Activated CD4-positive, alpha-beta T cell treated with anti-CD3 and anti-CD28 coated beads, Interleukin-2, amount 10 ng/mL, durations not matched to agents 7 days and 5 days (primary cell): ENCODE measurements around the gene BRAF. TPM values are rescaled to one million over a fixed set of nuclear protein-coding genes. Genes with fewer than 3 reads are reported as not detected.
"Not testable (repeated sequence)": the region's sequence is repeated elsewhere in the genome, so short reads cannot be mapped to it uniquely, and the experiment has no call there.

Experiments
- CTCF ChIA-PET: fragments of 350-600 bp; sonication (Branson Sonifier 250); formaldehyde crosslinking; loops from one replicate; lab custom pipeline; 2021; ENCODE audit warnings: antibody characterized with exemption; lab: Charles Lee
- POLR2A ChIA-PET: fragments of 350-600 bp; sonication (Branson Sonifier 250); formaldehyde crosslinking; loops from one replicate; lab custom pipeline; 2021; ENCODE audit warnings: antibody characterized with exemption; lab: Charles Lee
- DNase-seq: peaks from one replicate; pipeline ENCODE4 v3.0.0-alpha.2; 2020
- H3K27ac Mint-ChIP-seq: one replicate; pipeline ENCODE4 v1.8.0; 2021; ENCODE audit warnings: mild to moderate bottlenecking, moderate library complexity, mixed read lengths
- H3K27me3 Mint-ChIP-seq: one replicate; pipeline ENCODE4 v1.8.0; 2021; ENCODE audit warnings: mixed read lengths
- H3K36me3 Mint-ChIP-seq: one replicate; pipeline ENCODE4 v1.8.0; 2021; ENCODE audit warnings: low read depth, mixed read lengths
- H3K4me1 Mint-ChIP-seq: one replicate; pipeline ENCODE4 v1.8.0; 2021; ENCODE audit warnings: mixed read lengths
- H3K4me3 Mint-ChIP-seq: one replicate; pipeline ENCODE4 v1.8.0; 2021; ENCODE audit warnings: mild to moderate bottlenecking, moderate library complexity, mixed read lengths
- H3K9me3 Mint-ChIP-seq: one replicate; pipeline ENCODE4 v1.8.0; 2021; ENCODE audit warnings: mixed read lengths
- total RNA-seq, 2 experiments: library from RNA; stranded (reverse); gene quantifications; one replicate each; pipeline ENCODE4 v1.2.3, GENCODE V29; 2021

The BRAF gene
- total RNA-seq, 2 experiments from 2014 or later = 25.6 to 34.1 TPM

GRCh38 chr7:140678081-140678815 is 246.5 kb downstream of the BRAF start:
- Mint-ChIP-seq H3K4me1 (peaks cover 29% of the 10 kb centered on the region), H3K9me3 (no peaks in the 10 kb centered on the region), H3K36me3 (peaks cover 35% of the 10 kb centered on the region), H3K27me3 (no peaks in the 10 kb centered on the region), H3K27ac (no peak overlapping the region), H3K4me3 (no peak overlapping the region)
- POLR2A ChIA-PET = no interaction called here
- no peak for DNase-seq
- CTCF ChIA-PET = no interaction called here

GRCh38 chr7:140677496-140677895 is 247.2 kb downstream of the BRAF start:
- Mint-ChIP-seq H3K4me3 (no peak overlapping the region), H3K36me3 (peaks cover 35% of the 10 kb centered on the region), H3K9me3 (no peaks in the 10 kb centered on the region), H3K27me3 (no peaks in the 10 kb centered on the region), H3K27ac (no peak overlapping the region), H3K4me1 (peaks cover 30% of the 10 kb centered on the region)
- ChIA-PET POLR2A (no interaction called here), CTCF (no interaction called here)
- no peak for DNase-seq

GRCh38 chr7:140676956-140677355 is 247.8 kb downstream of the BRAF start:
- CTCF ChIA-PET = interaction anchor here (0.6 kb wide), 1 partner anchor 25 kb away, joined by 3 read pairs; no protein-coding TSS in a partner anchor
- POLR2A ChIA-PET, H3K9me3 Mint-ChIP-seq, H3K27ac Mint-ChIP-seq, DNase-seq, H3K4me3 Mint-ChIP-seq, H3K27me3 Mint-ChIP-seq: not testable (repeated sequence)
- Mint-ChIP-seq H3K36me3 (peaks cover 31% of the 10 kb centered on the region), H3K4me1 (peaks cover 35% of the 10 kb centered on the region)

- no peak for DNase-seq
- CTCF ChIA-PET = interaction anchor here (0.6 to 1.4 kb wide), 5 partner anchors 16 to 269 kb away, joined by 3 to 5 read pairs (median 4); partner anchors contain the start of gene NDUFB2
- Mint-ChIP-seq H3K27ac (no peak overlapping the region), H3K9me3 (no peaks in the 10 kb centered on the region), H3K27me3 (no peaks in the 10 kb centered on the region), H3K4me3 (no peak overlapping the region), H3K4me1 (peaks cover 39% of the 10 kb centered on the region), H3K36me3 (peaks cover 29% of the 10 kb centered on the region)
- POLR2A ChIA-PET = no interaction called here
These were observed 248.4 kb downstream of the BRAF start for GRCh38 chr7:140676306-140676705.

- Mint-ChIP-seq H3K27ac (no peak overlapping the region), H3K36me3 (peaks cover 25% of the 10 kb centered on the region), H3K4me1 (peaks cover 41% of the 10 kb centered on the region), H3K9me3 (no peaks in the 10 kb centered on the region), H3K4me3 (no peak overlapping the region), H3K27me3 (no peaks in the 10 kb centered on the region)
- POLR2A ChIA-PET = no interaction called here
- CTCF ChIA-PET = interaction anchor here (0.6 to 1.8 kb wide), 6 partner anchors 11 to 65 kb away, joined by 3 to 6 read pairs (median 4); partner anchors contain the start of gene NDUFB2
- DNase-seq = no peak
These were observed 249.0 kb downstream of the BRAF start for GRCh38 chr7:140675726-140676125.

- POLR2A ChIA-PET = no interaction called here
- Mint-ChIP-seq H3K4me1 (peaks cover 42% of the 10 kb centered on the region), H3K36me3 (peaks cover 19% of the 10 kb centered on the region), H3K27me3 (no peaks in the 10 kb centered on the region), H3K4me3 (peak overlapping the region; percentile 83), H3K27ac (peak overlapping the region; percentile 74), H3K9me3 (no peaks in the 10 kb centered on the region)
- no peak for DNase-seq
- CTCF ChIA-PET = interaction anchor here (0.7 to 1.8 kb wide), 8 partner anchors 10 to 340 kb away, joined by 3 to 6 read pairs (median 4); partner anchors contain the start of genes MRPS33 and NDUFB2
These were observed 249.6 kb downstream of the BRAF start for GRCh38 chr7:140674899-140675701.

- CTCF ChIA-PET = interaction anchor here (0.7 to 1.8 kb wide), 5 partner anchors 10 to 340 kb away, joined by 3 to 6 read pairs (median 3); partner anchors contain the start of gene MRPS33
- Mint-ChIP-seq H3K27me3 (peaks cover 2% of the 10 kb centered on the region), H3K36me3 (peaks cover 16% of the 10 kb centered on the region), H3K4me1 (peaks cover 42% of the 10 kb centered on the region), H3K4me3 (peak overlapping the region; percentile 83), H3K27ac (peak overlapping the region; percentile 95), H3K9me3 (no peaks in the 10 kb centered on the region)
- no peak for DNase-seq
- POLR2A ChIA-PET = no interaction called here
These were observed 250.4 kb downstream of the BRAF start for GRCh38 chr7:140674356-140674800.

GRCh38 chr7:140673774-140674155 is 251.0 kb downstream of the BRAF start:
- Mint-ChIP-seq H3K4me3 (peak overlapping the region; percentile 83), H3K27me3 (peaks cover 4% of the 10 kb centered on the region), H3K27ac (peak overlapping the region; percentile 95), H3K36me3 (peaks cover 13% of the 10 kb centered on the region), H3K9me3 (no peaks in the 10 kb centered on the region), H3K4me1 (peaks cover 42% of the 10 kb centered on the region)
- ChIA-PET CTCF (interaction anchor here (0.8 to 1.3 kb wide), 2 partner anchors 20 to 341 kb away, joined by 3 read pairs; partner anchors contain the start of gene MRPS33), POLR2A (interaction anchor here (0.9 kb wide), 1 partner anchor 176 kb away, joined by 4 read pairs; no protein-coding TSS in a partner anchor)
- no peak for DNase-seq

GRCh38 chr7:140673063-140673773 is 251.5 kb downstream of the BRAF start:
- peaks cover 4% of the 10 kb centered on the region for H3K27me3 Mint-ChIP-seq
- no peaks in the 10 kb centered on the region for H3K9me3 Mint-ChIP-seq
- peaks cover 42% of the 10 kb centered on the region for H3K4me1 Mint-ChIP-seq
- peaks cover 8% of the 10 kb centered on the region for H3K36me3 Mint-ChIP-seq
- peak overlapping the region; percentile 83 for H3K4me3 Mint-ChIP-seq
- CTCF ChIA-PET = interaction anchor here (0.8 to 1.3 kb wide), 3 partner anchors 20 to 342 kb away, joined by 3 read pairs; partner anchors contain the start of gene MRPS33
- POLR2A ChIA-PET = interaction anchor here (0.9 kb wide), 1 partner anchor 176 kb away, joined by 4 read pairs; no protein-coding TSS in a partner anchor
- peak; percentile 58 for DNase-seq
- H3K27ac Mint-ChIP-seq = peak overlapping the region; percentile 95

GRCh38 chr7:140672382-140673062 is 252.2 kb downstream of the BRAF start, which contains the start of gene ADCK2:
ADCK2 (plus strand) TSS chr7:140672945; CDS start chr7:140673331, 386 bp downstream.
- peaks cover 42% of the 10 kb centered on the region for H3K4me1 Mint-ChIP-seq
- peak; percentile 52 for DNase-seq
- ChIA-PET POLR2A (interaction anchor here (0.9 kb wide), 1 partner anchor 177 kb away, joined by 4 read pairs; no protein-coding TSS in a partner anchor), CTCF (interaction anchor here (1.0 kb wide), 1 partner anchor 20 kb away, joined by 3 read pairs; no protein-coding TSS in a partner anchor)
- peak within 1 kb of the TSS; percentile 95 for H3K27ac Mint-ChIP-seq
- H3K9me3 Mint-ChIP-seq = no peaks in the 10 kb centered on the region
- peaks cover 6% of the 10 kb centered on the region for H3K27me3 Mint-ChIP-seq
- peak within 1 kb of the TSS; percentile 83 for H3K4me3 Mint-ChIP-seq
- peaks cover 5% of the 10 kb centered on the region for H3K36me3 Mint-ChIP-seq

- Mint-ChIP-seq H3K9me3 (no peaks in the 10 kb centered on the region), H3K27ac (peak overlapping the region; percentile 80), H3K27me3 (peaks cover 6% of the 10 kb centered on the region), H3K4me3 (peak overlapping the region; percentile 71), H3K36me3 (peaks cover 5% of the 10 kb centered on the region), H3K4me1 (peaks cover 42% of the 10 kb centered on the region)
- ChIA-PET CTCF (no interaction called here), POLR2A (no interaction called here)
- DNase-seq = no peak
These were observed 252.8 kb downstream of the BRAF start for GRCh38 chr7:140671966-140672365.
